Activated CD4-positive, alpha-beta T cell treated with anti-CD3 and anti-CD28 coated beads, Interleukin-2, amount 10 ng/mL, durations not matched to agents 7 days and 5 days (primary cell): ENCODE data around the gene MRPL33. TPM values are rescaled to one million over a fixed set of nuclear protein-coding genes. Genes with fewer than 3 reads are reported as not detected.

Experiments
- CTCF ChIA-PET: fragments of 350-600 bp; sonication (Branson Sonifier 250); formaldehyde crosslinking; loops from one replicate; lab custom pipeline; 2021; ENCODE audit warnings: antibody characterized with exemption; lab: Charles Lee
- POLR2A ChIA-PET: fragments of 350-600 bp; sonication (Branson Sonifier 250); formaldehyde crosslinking; loops from one replicate; lab custom pipeline; 2021; ENCODE audit warnings: antibody characterized with exemption; lab: Charles Lee
- DNase-seq: peaks from one replicate; pipeline ENCODE4 v3.0.0-alpha.2; 2020
- H3K27ac Mint-ChIP-seq: one replicate; pipeline ENCODE4 v1.8.0; 2021; ENCODE audit warnings: mild to moderate bottlenecking, moderate library complexity, mixed read lengths
- H3K27me3 Mint-ChIP-seq: one replicate; pipeline ENCODE4 v1.8.0; 2021; ENCODE audit warnings: mixed read lengths
- H3K36me3 Mint-ChIP-seq: one replicate; pipeline ENCODE4 v1.8.0; 2021; ENCODE audit warnings: low read depth, mixed read lengths
- H3K4me1 Mint-ChIP-seq: one replicate; pipeline ENCODE4 v1.8.0; 2021; ENCODE audit warnings: mixed read lengths
- H3K4me3 Mint-ChIP-seq: one replicate; pipeline ENCODE4 v1.8.0; 2021; ENCODE audit warnings: mild to moderate bottlenecking, moderate library complexity, mixed read lengths
- H3K9me3 Mint-ChIP-seq: one replicate; pipeline ENCODE4 v1.8.0; 2021; ENCODE audit warnings: mixed read lengths
- total RNA-seq, 2 experiments: library from RNA; stranded (reverse); gene quantifications; one replicate each; pipeline ENCODE4 v1.2.3, GENCODE V29; 2021

Gene MRPL33
- total RNA-seq, 2 experiments from 2014 or later: 43.5 to 49.7 TPM

- no peak overlapping the region for H3K27ac Mint-ChIP-seq
- POLR2A ChIA-PET: no interaction called here
- H3K9me3 Mint-ChIP-seq: no peaks in the 10 kb centered on the region
Measured at GRCh38 chr2:27766287-27766661, 5.2 kb upstream of the MRPL33 start.

GRCh38 chr2:27771202-27771547 is 344 bp upstream of the MRPL33 start:
- peaks cover 38% of the 10 kb centered on the region for H3K4me1 Mint-ChIP-seq

More at GRCh38 chr2:27766287-27766661, 5.2 kb upstream of the MRPL33 start:
- Mint-ChIP-seq H3K4me1 (peaks cover 16% of the 10 kb centered on the region), H3K4me3 (no peak overlapping the region), H3K27me3 (peaks cover 9% of the 10 kb centered on the region), H3K36me3 (no peaks in the 10 kb centered on the region)
- no peak for DNase-seq
- CTCF ChIA-PET: no interaction called here

GRCh38 chr2:27772804-27773203 is 1.3 kb downstream of the MRPL33 start:
- H3K27ac Mint-ChIP-seq: peak overlapping the region; percentile 34

More at GRCh38 chr2:27771202-27771547, 344 bp upstream of the MRPL33 start:
- ChIA-PET POLR2A (no interaction called here), CTCF (no interaction called here)
- H3K27ac Mint-ChIP-seq: peak overlapping the region; percentile 99
- peak overlapping the region; percentile 100 for H3K4me3 Mint-ChIP-seq
- peaks cover 28% of the 10 kb centered on the region for H3K36me3 Mint-ChIP-seq
- H3K27me3 Mint-ChIP-seq: peaks cover 9% of the 10 kb centered on the region
- H3K9me3 Mint-ChIP-seq: no peaks in the 10 kb centered on the region
- no peak for DNase-seq

GRCh38 chr2:27773959-27774358 is 2.4 kb downstream of the MRPL33 start:
- Mint-ChIP-seq H3K9me3 (no peaks in the 10 kb centered on the region), H3K36me3 (peaks cover 40% of the 10 kb centered on the region), H3K27me3 (peaks cover 4% of the 10 kb centered on the region), H3K4me3 (no peak overlapping the region), H3K27ac (no peak overlapping the region), H3K4me1 (peaks cover 46% of the 10 kb centered on the region)
- ChIA-PET CTCF (no interaction called here), POLR2A (no interaction called here)
- DNase-seq: no peak

More at GRCh38 chr2:27772804-27773203, 1.3 kb downstream of the MRPL33 start:
- Mint-ChIP-seq H3K36me3 (peaks cover 34% of the 10 kb centered on the region), H3K4me1 (peaks cover 41% of the 10 kb centered on the region), H3K4me3 (peak overlapping the region; percentile 100), H3K9me3 (no peaks in the 10 kb centered on the region), H3K27me3 (peaks cover 7% of the 10 kb centered on the region)
- ChIA-PET CTCF (no interaction called here), POLR2A (interaction anchor here (0.6 kb wide), 1 partner anchor 20 kb away, joined by 3 read pairs; no protein-coding TSS in a partner anchor)
- DNase-seq: no peak

GRCh38 chr2:27776097-27776496 is 4.6 kb downstream of the MRPL33 start:
- no peaks in the 10 kb centered on the region for H3K9me3 Mint-ChIP-seq
- H3K27me3 Mint-ChIP-seq: no peaks in the 10 kb centered on the region
- H3K36me3 Mint-ChIP-seq: peaks cover 54% of the 10 kb centered on the region
- ChIA-PET POLR2A (no interaction called here), CTCF (interaction anchor here (0.9 to 1.4 kb wide), 4 partner anchors 11 to 346 kb away, joined by 3 to 5 read pairs (median 3); no protein-coding TSS in a partner anchor)
- H3K27ac Mint-ChIP-seq: no peak overlapping the region
- H3K4me3 Mint-ChIP-seq: no peak overlapping the region
- peaks cover 41% of the 10 kb centered on the region for H3K4me1 Mint-ChIP-seq
- no peak for DNase-seq

GRCh38 chr2:27776696-27777095 is 5.2 kb downstream of the MRPL33 start:
- ChIA-PET CTCF (interaction anchor here (0.9 to 1.4 kb wide), 3 partner anchors 19 to 347 kb away, joined by 3 to 5 read pairs (median 3); no protein-coding TSS in a partner anchor), POLR2A (no interaction called here)
- Mint-ChIP-seq H3K27ac (no peak overlapping the region), H3K4me3 (no peak overlapping the region), H3K36me3 (peaks cover 57% of the 10 kb centered on the region), H3K27me3 (no peaks in the 10 kb centered on the region), H3K4me1 (peaks cover 36% of the 10 kb centered on the region), H3K9me3 (no peaks in the 10 kb centered on the region)
- no peak for DNase-seq

- Mint-ChIP-seq H3K4me1 (peaks cover 17% of the 10 kb centered on the region), H3K4me3 (no peak overlapping the region), H3K27ac (no peak overlapping the region), H3K36me3 (peaks cover 44% of the 10 kb centered on the region), H3K9me3 (no peaks in the 10 kb centered on the region), H3K27me3 (no peaks in the 10 kb centered on the region)
- POLR2A ChIA-PET: no interaction called here
- no peak for DNase-seq
- CTCF ChIA-PET: no interaction called here
Measured at GRCh38 chr2:27779417-27780055, 8.0 kb downstream of the MRPL33 start.

GRCh38 chr2:27781496-27781895 is 10.0 kb downstream of the MRPL33 start:
- CTCF ChIA-PET: no interaction called here
- H3K27ac Mint-ChIP-seq: no peak overlapping the region

GRCh38 chr2:27782701-27783100 is 11.2 kb downstream of the MRPL33 start:
- peaks cover 6% of the 10 kb centered on the region for H3K4me1 Mint-ChIP-seq
- peaks cover 27% of the 10 kb centered on the region for H3K36me3 Mint-ChIP-seq
- POLR2A ChIA-PET: no interaction called here
- no peak overlapping the region for H3K4me3 Mint-ChIP-seq
- CTCF ChIA-PET: no interaction called here
- H3K9me3 Mint-ChIP-seq: no peaks in the 10 kb centered on the region
- no peak for DNase-seq
- H3K27me3 Mint-ChIP-seq: no peaks in the 10 kb centered on the region
- H3K27ac Mint-ChIP-seq: no peak overlapping the region

More at GRCh38 chr2:27781496-27781895, 10.0 kb downstream of the MRPL33 start:
- Mint-ChIP-seq H3K4me3 (no peak overlapping the region), H3K27me3 (no peaks in the 10 kb centered on the region), H3K4me1 (peaks cover 10% of the 10 kb centered on the region), H3K36me3 (peaks cover 30% of the 10 kb centered on the region), H3K9me3 (no peaks in the 10 kb centered on the region)
- POLR2A ChIA-PET: no interaction called here
- DNase-seq: no peak

GRCh38 chr2:27790796-27791195 is 19.3 kb downstream of the MRPL33 start:
- Mint-ChIP-seq H3K27ac (no peak overlapping the region), H3K9me3 (peaks cover 2% of the 10 kb centered on the region), H3K4me1 (no peaks in the 10 kb centered on the region), H3K36me3 (no peaks in the 10 kb centered on the region), H3K27me3 (no peaks in the 10 kb centered on the region), H3K4me3 (no peak overlapping the region)
- ChIA-PET POLR2A (no interaction called here), CTCF (interaction anchor here (0.6 to 1.1 kb wide), 3 partner anchors 15 to 309 kb away, joined by 3 read pairs; no protein-coding TSS in a partner anchor)
- DNase-seq: no peak

- DNase-seq: no peak
- H3K9me3 Mint-ChIP-seq: peaks cover 2% of the 10 kb centered on the region
- H3K36me3 Mint-ChIP-seq: no peaks in the 10 kb centered on the region
- POLR2A ChIA-PET: interaction anchor here (0.6 kb wide), 1 partner anchor 20 kb away, joined by 3 read pairs; no protein-coding TSS in a partner anchor
- no peak overlapping the region for H3K4me3 Mint-ChIP-seq
- H3K4me1 Mint-ChIP-seq: no peaks in the 10 kb centered on the region
- no peaks in the 10 kb centered on the region for H3K27me3 Mint-ChIP-seq
- no peak overlapping the region for H3K27ac Mint-ChIP-seq
- CTCF ChIA-PET: no interaction called here
Measured at GRCh38 chr2:27792759-27793158, 21.2 kb downstream of the MRPL33 start.

GRCh38 chr2:27795093-27795834 is 23.7 kb downstream of the MRPL33 start:
- CTCF ChIA-PET: interaction anchor here (0.6 kb wide), 1 partner anchor 611 kb away, joined by 3 read pairs; no protein-coding TSS in a partner anchor
- POLR2A ChIA-PET: no interaction called here
- no peaks in the 10 kb centered on the region for H3K4me1 Mint-ChIP-seq

GRCh38 chr2:27795868-27796277 is 24.4 kb downstream of the MRPL33 start:
- no peaks in the 10 kb centered on the region for H3K27me3 Mint-ChIP-seq
- CTCF ChIA-PET: interaction anchor here (1.2 kb wide), 1 partner anchor 11 kb away, joined by 5 read pairs; no protein-coding TSS in a partner anchor

More at GRCh38 chr2:27795093-27795834, 23.7 kb downstream of the MRPL33 start:
- Mint-ChIP-seq H3K9me3 (no peaks in the 10 kb centered on the region), H3K27me3 (no peaks in the 10 kb centered on the region), H3K4me3 (no peak overlapping the region), H3K36me3 (no peaks in the 10 kb centered on the region), H3K27ac (no peak overlapping the region)
- no peak for DNase-seq

More at GRCh38 chr2:27795868-27796277, 24.4 kb downstream of the MRPL33 start:
- H3K4me3 Mint-ChIP-seq: no peak overlapping the region
- POLR2A ChIA-PET: no interaction called here
- no peaks in the 10 kb centered on the region for H3K36me3 Mint-ChIP-seq
- H3K27ac Mint-ChIP-seq: no peak overlapping the region
- H3K4me1 Mint-ChIP-seq: no peaks in the 10 kb centered on the region
- no peak for DNase-seq
- no peaks in the 10 kb centered on the region for H3K9me3 Mint-ChIP-seq
